SU-DHL-6 (cell line): ENCODE data around the gene OPN3.

ENCODE experiments used
- CTCF ChIP-seq: fragments of 200-600 bp; sonication (generic); IDR thresholded peaks from one replicate; pipeline ENCODE4 v1.5.1; 2017; ENCODE audit warnings: antibody characterized with exemption, mild to moderate bottlenecking, low read length, moderate library complexity; ENCODE audit not compliant: insufficient read depth, poor library complexity, severe bottlenecking
- EZH2phosphoT487 ChIP-seq: fragments of 200-600 bp; sonication (generic), shearing (Covaris generic); conservative IDR thresholded peaks from 2 replicates; pipeline ENCODE4 v1.6.1; 2018; ENCODE audit warnings: mild to moderate bottlenecking, antibody characterized with exemption, low read length, moderate library complexity, mixed read lengths

- TF ChIP-seq CTCF (no peak), EZH2phosphoT487 (no peak)
Measured at GRCh38 chr1:241555526-241555925, 84.6 kb downstream of the OPN3 start.
